Measurements from ENCODE around the gene MDN1. TPM values are rescaled to one million over a fixed set of nuclear protein-coding genes. Genes with fewer than 3 reads are reported as not detected.

The MDN1 gene
- polyA plus RNA-seq, 2 of the 4 experiments (the other 2 are of a cell fraction): 6.4 to 20.5 TPM

DNA sequence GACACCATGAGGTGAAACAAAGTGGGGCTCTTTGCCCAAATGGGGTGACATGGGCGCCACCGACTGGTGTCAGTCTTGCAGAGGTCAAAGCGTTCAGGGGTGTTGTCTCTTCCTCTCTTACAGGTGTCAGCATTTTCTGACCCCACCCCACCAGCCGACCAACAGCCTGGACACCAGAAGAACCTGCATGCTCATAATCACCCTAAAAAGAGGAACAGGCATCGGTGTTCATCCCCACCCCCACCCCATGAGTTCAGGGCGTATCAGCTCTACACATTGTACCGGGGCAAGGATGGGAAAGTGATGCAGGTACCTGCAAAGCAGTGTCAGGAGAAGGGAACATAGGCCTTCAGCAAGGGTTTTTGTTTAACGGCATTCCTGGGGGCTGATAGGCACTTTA lies 195.8 kb downstream of the MDN1 start:
- POLR2A ChIA-PET: no interaction called here
- Histone ChIP-seq H3K4me2 (no peak overlapping the region), H3K27ac (no peak overlapping the region), H3K4me1 (no peaks in the 10 kb centered on the region), H3K4me3 (no peak overlapping the region), H3K9me3 (no peaks in the 10 kb centered on the region)
- FAIRE-seq: no peak
- ATAC-seq: no peak
- 84% methylated on average over 6 of the region's 8 CpGs for WGBS (ENCODE audit: missing lambda C conversion rate)
- TF ChIP-seq MYC (IDR thresholded peaks at IDR 0.05; ENCODE audit: borderline replicate concordance, low read length) (no peak), SMC3 (IDR thresholded peaks at IDR 0.05) (no peak), HEYL (CRISPR knock-in tag; IDR thresholded peaks at IDR 0.05) (no peak), NPAS2 (CRISPR knock-in tag; IDR thresholded peaks at IDR 0.05; ENCODE audit: borderline replicate concordance) (no peak), RNF2 (IDR thresholded peaks at IDR 0.05; ENCODE audit: borderline replicate concordance, low read depth) (no peak), HOXB5 (CRISPR knock-in tag; IDR thresholded peaks at IDR 0.05) (no peak), ZSCAN20 (CRISPR knock-in tag; IDR thresholded peaks at IDR 0.05) (no peak), CBX8 (IDR thresholded peaks at IDR 0.05) (no peak), KDM5A (IDR thresholded peaks at IDR 0.05) (no peak), FOXS1 (CRISPR knock-in tag; IDR thresholded peaks at IDR 0.05) (no peak), HOXA7 (CRISPR knock-in tag; IDR thresholded peaks at IDR 0.05) (no peak), TP53 (CRISPR knock-in tag; IDR thresholded peaks at IDR 0.05) (no peak), ZFP36 (IDR thresholded peaks at IDR 0.05; ENCODE audit: borderline replicate concordance, partially characterized antibody) (no peak), EP300 (IDR thresholded peaks at IDR 0.05) (no peak), PHF8 (IDR thresholded peaks at IDR 0.05; ENCODE audit: borderline replicate concordance, low read depth) (no peak)
- TF ChIP-seq, protein P1, sequence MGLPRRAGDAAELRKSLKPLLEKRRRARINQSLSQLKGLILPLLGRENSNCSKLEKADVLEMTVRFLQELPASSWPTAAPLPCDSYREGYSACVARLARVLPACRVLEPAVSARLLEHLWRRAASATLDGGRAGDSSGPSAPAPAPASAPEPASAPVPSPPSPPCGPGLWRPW (IDR thresholded peaks at IDR 0.05): no peak
- TF ChIP-seq, protein P2, sequence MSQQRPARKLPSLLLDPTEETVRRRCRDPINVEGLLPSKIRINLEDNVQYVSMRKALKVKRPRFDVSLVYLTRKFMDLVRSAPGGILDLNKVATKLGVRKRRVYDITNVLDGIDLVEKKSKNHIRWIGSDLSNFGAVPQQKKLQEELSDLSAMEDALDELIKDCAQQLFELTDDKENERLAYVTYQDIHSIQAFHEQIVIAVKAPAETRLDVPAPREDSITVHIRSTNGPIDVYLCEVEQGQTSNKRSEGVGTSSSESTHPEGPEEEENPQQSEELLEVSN (IDR thresholded peaks at IDR 0.05; ENCODE audit: borderline replicate concordance, low read depth): no peak
- CTCF ChIA-PET: interaction anchor here (0.9 to 2.1 kb wide), 3 partner anchors 10 to 191 kb away, joined by 3 to 6 read pairs (median 5); no protein-coding TSS in a partner anchor
- no peak for DNase-seq (ENCODE audit: low read depth in 1 of 2, low spot score in 1 of 2)

DNA sequence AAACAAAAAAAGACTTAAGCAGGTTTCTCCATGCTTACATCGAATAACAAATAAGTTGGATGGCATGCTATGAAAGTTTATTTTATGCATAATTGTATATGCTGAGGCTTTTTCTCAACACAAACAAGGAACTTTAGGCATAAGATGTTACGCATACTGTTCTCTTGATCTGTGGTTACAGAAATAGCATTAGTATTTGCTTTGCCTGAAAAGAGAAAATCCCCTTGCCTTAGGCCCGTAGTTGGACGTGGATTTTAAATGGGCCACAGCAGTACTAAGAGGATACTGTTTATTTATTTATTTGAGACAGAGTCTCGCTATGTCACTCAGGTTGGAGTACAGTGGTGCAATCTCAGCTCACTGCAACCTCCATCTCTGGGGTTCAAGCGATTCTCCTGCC lies 200.0 kb downstream of the MDN1 start:
- no peak for FAIRE-seq
- H3K4me1 ChIP-seq: no peaks in the 10 kb centered on the region

More for the DNA sequence above, 200.0 kb downstream of the MDN1 start:
- WGBS (ENCODE audit: missing lambda C conversion rate): 82% methylated on average over 6 of the region's 6 CpGs
- H3K27ac ChIP-seq: no peak overlapping the region
- H3K4me2 ChIP-seq: no peak overlapping the region
- TF ChIP-seq ZFP36 (IDR thresholded peaks at IDR 0.05; ENCODE audit: borderline replicate concordance, partially characterized antibody) (no peak), JUN (IDR thresholded peaks at IDR 0.05) (no peak), PHF8 (IDR thresholded peaks at IDR 0.05; ENCODE audit: borderline replicate concordance, low read depth) (no peak), EHMT2 (IDR thresholded peaks at IDR 0.05; ENCODE audit: low read depth) (no peak), KDM5A (IDR thresholded peaks at IDR 0.05) (no peak), NFE2L2 (conservative IDR thresholded peaks at IDR 0.05; ENCODE audit: low read length) (no peak), HEYL (CRISPR knock-in tag; IDR thresholded peaks at IDR 0.05) (no peak), MAFK (IDR thresholded peaks at IDR 0.05; ENCODE audit: partially characterized antibody) (no peak), TP53 (CRISPR knock-in tag; IDR thresholded peaks at IDR 0.05) (no peak), CHD2 (IDR thresholded peaks at IDR 0.05; ENCODE audit: low read length, partially characterized antibody) (no peak), RFX5 (IDR thresholded peaks at IDR 0.05) (no peak), FOSB (CRISPR knock-in tag; IDR thresholded peaks at IDR 0.05) (no peak)
- TF ChIP-seq, protein P1 (IDR thresholded peaks at IDR 0.05): no peak
- TF ChIP-seq, protein P3, sequence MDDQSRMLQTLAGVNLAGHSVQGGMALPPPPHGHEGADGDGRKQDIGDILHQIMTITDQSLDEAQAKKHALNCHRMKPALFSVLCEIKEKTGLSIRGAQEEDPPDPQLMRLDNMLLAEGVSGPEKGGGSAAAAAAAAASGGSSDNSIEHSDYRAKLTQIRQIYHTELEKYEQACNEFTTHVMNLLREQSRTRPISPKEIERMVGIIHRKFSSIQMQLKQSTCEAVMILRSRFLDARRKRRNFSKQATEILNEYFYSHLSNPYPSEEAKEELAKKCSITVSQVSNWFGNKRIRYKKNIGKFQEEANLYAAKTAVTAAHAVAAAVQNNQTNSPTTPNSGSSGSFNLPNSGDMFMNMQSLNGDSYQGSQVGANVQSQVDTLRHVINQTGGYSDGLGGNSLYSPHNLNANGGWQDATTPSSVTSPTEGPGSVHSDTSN (IDR thresholded peaks at IDR 0.05): no peak
- TF ChIP-seq, protein P4, sequence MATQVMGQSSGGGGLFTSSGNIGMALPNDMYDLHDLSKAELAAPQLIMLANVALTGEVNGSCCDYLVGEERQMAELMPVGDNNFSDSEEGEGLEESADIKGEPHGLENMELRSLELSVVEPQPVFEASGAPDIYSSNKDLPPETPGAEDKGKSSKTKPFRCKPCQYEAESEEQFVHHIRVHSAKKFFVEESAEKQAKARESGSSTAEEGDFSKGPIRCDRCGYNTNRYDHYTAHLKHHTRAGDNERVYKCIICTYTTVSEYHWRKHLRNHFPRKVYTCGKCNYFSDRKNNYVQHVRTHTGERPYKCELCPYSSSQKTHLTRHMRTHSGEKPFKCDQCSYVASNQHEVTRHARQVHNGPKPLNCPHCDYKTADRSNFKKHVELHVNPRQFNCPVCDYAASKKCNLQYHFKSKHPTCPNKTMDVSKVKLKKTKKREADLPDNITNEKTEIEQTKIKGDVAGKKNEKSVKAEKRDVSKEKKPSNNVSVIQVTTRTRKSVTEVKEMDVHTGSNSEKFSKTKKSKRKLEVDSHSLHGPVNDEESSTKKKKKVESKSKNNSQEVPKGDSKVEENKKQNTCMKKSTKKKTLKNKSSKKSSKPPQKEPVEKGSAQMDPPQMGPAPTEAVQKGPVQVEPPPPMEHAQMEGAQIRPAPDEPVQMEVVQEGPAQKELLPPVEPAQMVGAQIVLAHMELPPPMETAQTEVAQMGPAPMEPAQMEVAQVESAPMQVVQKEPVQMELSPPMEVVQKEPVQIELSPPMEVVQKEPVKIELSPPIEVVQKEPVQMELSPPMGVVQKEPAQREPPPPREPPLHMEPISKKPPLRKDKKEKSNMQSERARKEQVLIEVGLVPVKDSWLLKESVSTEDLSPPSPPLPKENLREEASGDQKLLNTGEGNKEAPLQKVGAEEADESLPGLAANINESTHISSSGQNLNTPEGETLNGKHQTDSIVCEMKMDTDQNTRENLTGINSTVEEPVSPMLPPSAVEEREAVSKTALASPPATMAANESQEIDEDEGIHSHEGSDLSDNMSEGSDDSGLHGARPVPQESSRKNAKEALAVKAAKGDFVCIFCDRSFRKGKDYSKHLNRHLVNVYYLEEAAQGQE (IDR thresholded peaks at IDR 0.05): no peak
- TF ChIP-seq, protein P5, sequence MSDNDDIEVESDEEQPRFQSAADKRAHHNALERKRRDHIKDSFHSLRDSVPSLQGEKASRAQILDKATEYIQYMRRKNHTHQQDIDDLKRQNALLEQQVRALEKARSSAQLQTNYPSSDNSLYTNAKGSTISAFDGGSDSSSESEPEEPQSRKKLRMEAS (IDR thresholded peaks at IDR 0.05): no peak
- TF ChIP-seq, protein P6, sequence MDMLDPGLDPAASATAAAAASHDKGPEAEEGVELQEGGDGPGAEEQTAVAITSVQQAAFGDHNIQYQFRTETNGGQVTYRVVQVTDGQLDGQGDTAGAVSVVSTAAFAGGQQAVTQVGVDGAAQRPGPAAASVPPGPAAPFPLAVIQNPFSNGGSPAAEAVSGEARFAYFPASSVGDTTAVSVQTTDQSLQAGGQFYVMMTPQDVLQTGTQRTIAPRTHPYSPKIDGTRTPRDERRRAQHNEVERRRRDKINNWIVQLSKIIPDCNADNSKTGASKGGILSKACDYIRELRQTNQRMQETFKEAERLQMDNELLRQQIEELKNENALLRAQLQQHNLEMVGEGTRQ (IDR thresholded peaks at IDR 0.05): no peak
- CTCF ChIA-PET: no interaction called here
- no peak overlapping the region for H3K4me3 ChIP-seq
- POLR2A ChIA-PET: no interaction called here
- ATAC-seq (no peak), DNase-seq (ENCODE audit: low read depth in 1 of 2, low spot score in 1 of 2) (no peak)
- no peaks in the 10 kb centered on the region for H3K9me3 ChIP-seq

Measured in A549 (cell line).